Stomach (tissue), 9 donors: ENCODE data around the gene ELMO1. TPM values are rescaled to one million over a fixed set of nuclear protein-coding genes. Genes with fewer than 3 reads are reported as not detected.

Experiments
- DNase-seq, 2 donors: peaks; one replicate each; pipeline versions ENCODE4 v3.0.0 to v3.0.0-alpha.2; 2013 to 2019
- H3K27ac ChIP-seq, 5 donors: fragments of 200-600 bp in 4 of 5; sonication (generic) in 4 of 5; one replicate each; pipeline ENCODE4 v1.5.1; 2013 to 2019; ENCODE audit warnings: mild to moderate bottlenecking in 1 of 5, moderate library complexity in 1 of 5
- H3K27me3 ChIP-seq, 3 donors: fragments of 200-600 bp; sonication (generic); one replicate each; pipeline ENCODE4 v1.5.1; 2017 to 2019; ENCODE audit warnings: mixed run types in 1 of 3
- H3K36me3 ChIP-seq, 4 donors: fragments of 200-600 bp; sonication (generic); 1 replicate in 3 of 4; 2 replicates in 1 of 4; pipeline ENCODE4 v1.5.1; 2016 to 2019
- H3K4me1 ChIP-seq, 4 donors: fragments of 200-600 bp; sonication (generic); one replicate each; pipeline ENCODE4 v1.5.1; 2016 to 2019
- H3K4me3 ChIP-seq, 4 donors: fragments of 200-600 bp; sonication (generic) in 3 of 4; one replicate each; pipeline ENCODE4 v1.5.1; 2016 to 2019; ENCODE audit warnings: mild to moderate bottlenecking in 1 of 4
- H3K9me3 ChIP-seq, 4 donors: fragments of 200-600 bp; sonication (generic); one replicate each; pipeline ENCODE4 v1.5.1; 2016 to 2019
- EP300 ChIP-seq: sonication (generic); formaldehyde crosslinking; IDR thresholded peaks from one replicate; pipeline ENCODE4 v1.6.1; 2017; ENCODE audit warnings: antibody characterized with exemption
- POLR2A ChIP-seq, 4 donors: fragments of 450-650 bp; IDR thresholded peaks; one replicate each; pipeline ENCODE4 v1.6.1; 2016; ENCODE audit warnings: antibody characterized with exemption in 4 of 4, control low read depth in 2 of 4, mild to moderate bottlenecking in 1 of 4, moderate library complexity in 1 of 4
- POLR2AphosphoS5 ChIP-seq, 3 donors: sonication (generic); formaldehyde crosslinking; IDR thresholded peaks; one replicate each; pipeline ENCODE4 v1.6.1; 2016; ENCODE audit warnings: antibody characterized with exemption in 3 of 3
- WGBS, 5 donors: extraction: QIAGEN DNeasy Blood & Tissue Kit in 3 of 5; methylation state at CpG; one replicate each; pipeline versions ENCODE4 v1.1.5 to v1.1.7; 2013 to 2018; 5-methylcytosine and 5-hydroxymethylcytosine counted together
- intact Hi-C: fragments of 100-400 bp; cut with DNase I; formaldehyde crosslinking; loops from one replicate; pipeline ENCODE4 v1.15.1; 2023; ENCODE audit warnings: low total_unique reads
- polyA plus RNA-seq, 3 donors: library from polyadenylated mRNA; stranded (reverse); fragments of 200-250 nt; gene quantifications; one replicate each; pipeline ENCODE4 v1.2.3, GENCODE V29; 2013
- total RNA-seq, 5 donors: library from RNA; depleted of rRNA; stranded (reverse); fragments of >200 nt; gene quantifications; one replicate each; pipeline versions ENCODE4 v1.1.0 to v1.2.3, GENCODE V29; 2014 to 2016
- TF ChIP-seq, protein P1 (sequence below), 7 experiments: fragments of 450-650 bp in 4 of 7; fragments of 200-600 bp in 3 of 7; sonication (generic) in 3 of 7; IDR thresholded peaks; one replicate each; pipeline ENCODE4 v1.5.1; 2016 to 2019; ENCODE audit warnings: antibody characterized with exemption in 7 of 7, control low read depth in 2 of 7, mild to moderate bottlenecking in 1 of 7
- donor health status: healthy with polysubstance abuse.
- donor health status: Bipolar disorder and iron deficiency.
- donor health status: healthy.

Gene ELMO1
- total and polyA plus RNA-seq, 8 donors = 4.1 to 117 (median 44.8) TPM

DNA sequence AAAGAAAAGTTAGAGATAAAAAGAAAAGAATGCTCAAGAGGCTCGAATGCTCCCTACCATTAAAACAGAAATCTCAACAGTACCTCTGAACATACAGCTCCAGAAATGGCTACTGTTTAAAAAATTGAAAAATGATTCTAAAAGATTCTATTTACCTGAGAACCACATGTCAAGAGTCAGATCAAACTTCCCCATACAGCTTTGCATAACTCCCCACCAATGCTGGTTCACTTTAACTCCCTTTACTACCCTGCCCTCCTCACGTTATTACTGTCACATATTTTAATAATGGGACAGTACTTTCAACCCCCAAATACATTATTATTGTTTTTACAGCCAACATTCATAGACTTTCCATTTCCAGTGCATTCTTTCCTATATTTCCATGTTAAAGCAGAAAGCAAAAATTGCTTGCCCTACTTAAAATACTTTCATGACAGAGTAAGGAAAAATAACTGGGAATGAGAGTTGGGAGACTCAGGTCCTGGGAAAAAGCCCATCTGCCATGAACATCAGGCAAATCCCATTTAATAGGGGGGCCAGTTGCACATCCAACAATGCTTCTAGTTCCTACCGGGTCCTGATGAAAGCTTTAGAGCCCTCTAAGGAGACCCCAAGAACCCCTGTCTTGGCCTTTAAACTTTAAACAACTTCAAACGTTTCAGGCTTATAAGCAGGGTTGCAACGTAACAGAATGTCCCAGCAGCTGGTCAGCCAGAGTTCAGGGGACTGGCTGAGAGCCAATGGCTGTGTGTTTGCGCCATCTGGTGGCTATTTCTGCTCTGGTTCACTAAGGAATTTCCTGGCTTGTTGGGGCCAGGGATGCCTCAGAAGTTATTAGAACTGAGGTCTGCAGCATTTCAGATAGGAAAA is 247.4 kb downstream of the ELMO1 start:
- 28 to 34% (median 30%) methylated on average over 6 of the region's 6 CpGs for WGBS, 5 donors
- peaks cover 0 to 16% (median 15%) of the 10 kb centered on the region in 4 donors for H3K36me3 ChIP-seq
- peaks cover 5 to 53% (median 27%) of the 10 kb centered on the region in 4 donors for H3K4me1 ChIP-seq
- intact Hi-C loops = no loop called here
- no peak overlapping the region for H3K4me3 ChIP-seq
- H3K27me3 ChIP-seq = no peaks in the 10 kb centered on the region
- DNase-seq = peak; percentile 87 to 93
- TF ChIP-seq POLR2AphosphoS5 (IDR thresholded peaks at IDR 0.05) (peak; percentile 67 to 90 (median 79)), EP300 (peak; percentile 33), POLR2A (IDR thresholded peaks at IDR 0.05) (no peak)
- TF ChIP-seq, protein P1, sequence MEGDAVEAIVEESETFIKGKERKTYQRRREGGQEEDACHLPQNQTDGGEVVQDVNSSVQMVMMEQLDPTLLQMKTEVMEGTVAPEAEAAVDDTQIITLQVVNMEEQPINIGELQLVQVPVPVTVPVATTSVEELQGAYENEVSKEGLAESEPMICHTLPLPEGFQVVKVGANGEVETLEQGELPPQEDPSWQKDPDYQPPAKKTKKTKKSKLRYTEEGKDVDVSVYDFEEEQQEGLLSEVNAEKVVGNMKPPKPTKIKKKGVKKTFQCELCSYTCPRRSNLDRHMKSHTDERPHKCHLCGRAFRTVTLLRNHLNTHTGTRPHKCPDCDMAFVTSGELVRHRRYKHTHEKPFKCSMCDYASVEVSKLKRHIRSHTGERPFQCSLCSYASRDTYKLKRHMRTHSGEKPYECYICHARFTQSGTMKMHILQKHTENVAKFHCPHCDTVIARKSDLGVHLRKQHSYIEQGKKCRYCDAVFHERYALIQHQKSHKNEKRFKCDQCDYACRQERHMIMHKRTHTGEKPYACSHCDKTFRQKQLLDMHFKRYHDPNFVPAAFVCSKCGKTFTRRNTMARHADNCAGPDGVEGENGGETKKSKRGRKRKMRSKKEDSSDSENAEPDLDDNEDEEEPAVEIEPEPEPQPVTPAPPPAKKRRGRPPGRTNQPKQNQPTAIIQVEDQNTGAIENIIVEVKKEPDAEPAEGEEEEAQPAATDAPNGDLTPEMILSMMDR (IDR thresholded peaks at IDR 0.05) = peak in 5 of 7 experiments; percentile 62 to 85 (median 83)
- H3K27ac ChIP-seq = peak overlapping the region in 4 of 5 donors; percentile 57 to 79 (median 62)
- no peaks in the 10 kb centered on the region for H3K9me3 ChIP-seq

DNA sequence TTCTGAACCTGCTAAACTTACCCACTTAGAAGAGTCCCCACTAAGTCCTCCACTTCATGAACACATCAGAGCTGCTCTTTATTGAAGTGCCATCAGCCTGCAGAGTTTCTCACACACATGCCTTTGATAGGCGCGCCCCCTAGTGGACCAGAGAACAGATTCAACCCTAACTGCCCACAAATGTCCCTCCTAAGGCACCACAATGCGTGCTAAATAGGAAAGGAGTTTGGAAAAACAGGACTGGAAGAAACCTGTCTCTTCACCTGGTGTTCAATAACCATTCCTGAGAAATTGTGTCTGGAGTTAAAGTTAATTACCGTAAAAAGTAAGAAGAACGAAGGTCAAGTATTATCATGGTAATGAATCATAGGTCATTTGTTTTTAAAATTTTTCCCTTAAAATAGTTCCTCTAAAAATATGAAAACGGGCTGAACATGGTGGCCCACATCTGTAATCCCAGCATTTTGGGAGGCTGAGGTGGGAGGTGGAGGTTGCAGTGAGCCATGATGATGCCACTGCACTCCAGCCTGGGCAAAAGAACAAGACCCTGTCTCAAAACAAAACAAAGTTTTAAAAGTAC is 249.7 kb downstream of the ELMO1 start:
- WGBS, 5 donors = 28 to 38% (median 32%) methylated on average over 6 of the region's 6 CpGs

DNA sequence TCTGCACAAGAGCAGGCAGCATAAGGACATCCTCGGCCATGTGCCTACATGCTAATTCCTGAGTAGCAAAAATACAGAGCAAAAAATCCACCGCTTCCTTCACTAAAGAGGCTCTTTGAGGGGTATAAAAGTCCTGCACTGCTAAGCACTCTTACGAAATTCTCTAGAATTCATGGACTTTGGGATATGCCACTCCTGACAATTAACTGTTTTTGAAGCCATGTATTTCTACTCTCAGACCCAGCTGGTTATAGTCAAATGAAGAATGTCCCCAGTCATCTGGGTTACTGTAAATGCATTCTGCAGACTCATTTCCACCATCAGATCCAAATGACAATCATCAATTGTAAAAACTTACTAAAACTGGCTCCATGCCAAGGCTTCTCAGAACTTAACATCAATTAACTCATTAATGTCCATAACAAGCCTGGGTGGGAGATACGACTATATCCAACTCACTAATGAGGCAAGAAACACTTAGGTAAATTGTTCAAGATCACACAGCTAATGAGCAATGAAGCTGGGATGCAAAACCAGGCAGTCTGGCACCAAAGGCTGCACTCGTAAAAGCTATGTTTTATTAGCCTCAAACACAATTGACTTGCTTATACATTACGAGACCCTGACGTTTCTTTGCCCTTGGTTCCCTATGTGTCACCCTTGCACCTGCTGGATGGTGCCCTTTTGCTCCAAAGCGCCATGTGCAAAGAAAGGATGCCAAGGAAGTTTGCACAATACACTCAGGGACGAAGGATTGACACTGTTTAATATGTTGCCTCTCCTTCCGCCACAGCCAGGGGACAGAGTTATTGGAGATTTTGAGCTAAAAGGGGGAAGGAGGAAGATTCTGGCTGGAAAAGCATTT is 250.4 kb downstream of the ELMO1 start:
- no peak overlapping the region for H3K4me3 ChIP-seq
- 56 to 64% (median 63%) methylated on average over 10 of the region's 10 CpGs for WGBS, 5 donors

More for the DNA sequence above, 249.7 kb downstream of the ELMO1 start:
- TF ChIP-seq, protein P1 (IDR thresholded peaks at IDR 0.05) = peak in 5 of 7 experiments; percentile 61 to 85 (median 80)
- TF ChIP-seq EP300 (no peak), POLR2AphosphoS5 (IDR thresholded peaks at IDR 0.05) (no peak), POLR2A (IDR thresholded peaks at IDR 0.05) (no peak)
- Histone ChIP-seq H3K9me3 (no peaks in the 10 kb centered on the region), H3K4me1 (peaks cover 5 to 46% (median 27%) of the 10 kb centered on the region in 4 donors), H3K27ac (no peak overlapping the region), H3K4me3 (no peak overlapping the region), H3K36me3 (peaks cover 0 to 17% (median 11%) of the 10 kb centered on the region in 4 donors), H3K27me3 (no peaks in the 10 kb centered on the region)
- peak; percentile 85 to 93 for DNase-seq
- intact Hi-C loops = loop anchor here (10.0 kb wide), 1 partner anchor 714 kb away; no protein-coding TSS in a partner anchor

More for the DNA sequence above, 250.4 kb downstream of the ELMO1 start:
- DNase-seq = no peak
- intact Hi-C loops = loop anchor here (10.0 kb wide), 1 partner anchor 713 kb away; no protein-coding TSS in a partner anchor
- Histone ChIP-seq H3K36me3 (peaks cover 0 to 14% (median 5%) of the 10 kb centered on the region in 4 donors), H3K27ac (no peak overlapping the region), H3K9me3 (no peaks in the 10 kb centered on the region), H3K4me1 (peaks cover 5 to 49% (median 27%) of the 10 kb centered on the region in 4 donors), H3K27me3 (no peaks in the 10 kb centered on the region)
- no peak for TF ChIP-seq EP300
- TF ChIP-seq, protein P1 (IDR thresholded peaks at IDR 0.05) = no peak
- TF ChIP-seq POLR2AphosphoS5 (IDR thresholded peaks at IDR 0.05) = no peak
- TF ChIP-seq POLR2A (IDR thresholded peaks at IDR 0.05) = no peak
